Heart right ventricle (tissue), 16 donors: ENCODE measurements around the gene RCAN1. TPM values are rescaled to one million over a fixed set of nuclear protein-coding genes. Genes with fewer than 3 reads are reported as not detected.
"Not testable (repeated sequence)": the region's sequence is repeated elsewhere in the genome, so short reads cannot be mapped to it uniquely, and the experiment has no call there.

Experiments
- ATAC-seq, 8 donors: fragments of 200-7000 bp; cut with Tn5 transposase; one replicate each; pipeline ENCODE4 v1.9.1; 2020; ENCODE audit warnings: mild to moderate bottlenecking in 8 of 8, moderate library complexity in 8 of 8, moderate number of reproducible peaks in 1 of 8
- DNase-seq, 2 donors: peaks; one replicate each; pipeline ENCODE4 v3.0.0-alpha.2; 2020
- H3K27ac ChIP-seq, 10 donors: fragments of 200-600 bp; sonication (generic) in 2 of 10; one replicate each; pipeline versions ENCODE4 v1.5.0 to v1.8.0; 2020 to 2022; ENCODE audit warnings: mild to moderate bottlenecking in 3 of 10
- H3K27me3 ChIP-seq, 7 donors: fragments of 200-600 bp; one replicate each; pipeline ENCODE4 v1.8.0; 2021 to 2022; ENCODE audit warnings: mild to moderate bottlenecking in 2 of 7
- H3K36me3 ChIP-seq, 9 donors: fragments of 200-600 bp; sonication (generic) in 1 of 9; one replicate each; pipeline versions ENCODE4 v1.5.0 to v1.8.0; 2020 to 2022; ENCODE audit warnings: mild to moderate bottlenecking in 2 of 9
- H3K4me1 ChIP-seq, 9 donors: fragments of 200-600 bp; sonication (generic) in 1 of 9; one replicate each; pipeline versions ENCODE4 v1.5.0 to v1.8.0; 2020 to 2022; ENCODE audit warnings: mild to moderate bottlenecking in 4 of 9
- H3K4me3 ChIP-seq, 10 donors: fragments of 200-600 bp; sonication (generic) in 2 of 10; one replicate each; pipeline versions ENCODE4 v1.5.0 to v1.8.0; 2020 to 2022; ENCODE audit warnings: mild to moderate bottlenecking in 7 of 10, moderate library complexity in 2 of 10
- H3K9me3 ChIP-seq, 11 donors: fragments of 200-600 bp in 10 of 11; sonication (generic) in 2 of 11; one replicate each; pipeline versions ENCODE4 v1.5.0 to v1.8.0; 2013 to 2022; ENCODE audit warnings: mild to moderate bottlenecking in 2 of 11, control low read depth in 1 of 11, moderate library complexity in 1 of 11
- WGBS, 2 donors: extraction: QIAGEN DNeasy Blood & Tissue Kit; methylation state at CpG; one replicate each; pipeline ENCODE4 v1.1.7; 2013; ENCODE audit warnings: inconsistent platforms in 1 of 2; 5-methylcytosine and 5-hydroxymethylcytosine counted together
- intact Hi-C, 10 donors: fragments of 100-400 bp; cut with DNase I; formaldehyde crosslinking; loops; one replicate each; pipeline versions ENCODE4 v1.11.1 to v1.14.2; 2022
- polyA plus RNA-seq, 2 donors: library from polyadenylated mRNA; stranded (reverse); fragments of 200-250 nt; gene quantifications; one replicate each; pipeline ENCODE4 v1.2.3, GENCODE V29; 2013
- total RNA-seq, 10 donors: library from RNA; stranded (reverse); fragmentation: NEBNext Ultra II Directional in 3 of 10; extraction: Animal tissue kit (Norgen Biotek cat#: 25700) in 3 of 10; gene quantifications; one replicate each; pipeline versions ENCODE4 v1.2.1 to v1.2.4, GENCODE V29; 2021 to 2023
- TF ChIP-seq, protein P1 (sequence below), 9 donors: fragments of 200-600 bp; sonication (generic) in 2 of 9; IDR thresholded peaks; one replicate each; pipeline versions ENCODE4 v1.5.0 to v1.8.0; 2021 to 2022; ENCODE audit warnings: antibody characterized with exemption in 9 of 9, mild to moderate bottlenecking in 5 of 9, moderate library complexity in 1 of 9
- donor health status: Arrhythmogenic right ventricular cardiomyopathy.
- donor health status: ischemic (EF 13 %, LVEDD 7.1; RV severe dilation, severe dysfunction).
- donor health status: healthy with polysubstance abuse.
- donor health status: DM: no; HTN: yes; CAD: no.
- donor health status: DM: no; HTN: no; CAD: no.
- donor health status: ischemic (EF 25% LVEDD 6.9; RV normal size, moderate dysfunction).
- donor health status: ischemic (EF 25% LVEDD 5.7; RV mildly dilated, moderate dysfunction).
- donor health status: healthy.
- donor health status: DM: yes; HTN: yes; CAD: no.
- donor health status: Ischemic cardiomyopathy.
- donor health status: ischemic (EF 35%, LVEDD 5.7; RV mildly dilated, moderate dysfunction).
- donor health status: nonischemic (EF 11% LVEDD 7.7; RV severe dilation, severe dysfunction).
- donor health status: DM: yes; HTN: yes; CAD: no.
- donor health status: PGD.
- donor health status: ischemic (EF 29% LVEDD 5.4; RV normal size, mild dysfunction).
- donor health status: nonischemic (EF 23%, LVEDD 6.1; RV moderate dilation, normal function).

The RCAN1 gene
- total and polyA plus RNA-seq, 12 donors = 24.1 to 389 (median 60.1) TPM

DNA sequence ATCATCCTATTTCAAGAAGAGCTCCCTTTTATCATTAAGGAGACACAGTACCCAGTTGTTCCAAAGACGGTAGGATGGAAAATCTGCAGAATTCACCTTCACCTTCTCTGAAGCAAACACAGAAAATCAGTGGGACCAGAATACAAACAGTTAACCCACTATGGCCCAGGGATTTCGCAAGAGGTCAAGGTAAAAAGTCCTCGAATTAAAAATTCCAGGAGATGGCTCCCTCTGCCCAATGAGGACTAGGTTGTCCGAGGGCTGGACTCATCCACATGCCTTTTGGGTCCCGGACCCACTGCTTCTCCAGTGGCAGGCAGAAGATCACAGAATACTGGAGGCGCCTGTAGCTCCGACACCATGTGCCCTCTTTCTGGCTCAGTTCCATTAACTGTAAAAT lies 42.9 kb downstream of the RCAN1 start:
- H3K4me1 ChIP-seq = peaks cover 10 to 53% (median 34%) of the 10 kb centered on the region in 9 donors
- no peaks in the 10 kb centered on the region for H3K27me3 ChIP-seq
- H3K36me3 ChIP-seq = no peaks in the 10 kb centered on the region
- no peak for ATAC-seq
- 83 to 84% methylated on average over 7 of the region's 7 CpGs for WGBS, 2 donors
- peak overlapping the region in 1 of 10 donors; percentile 15 for H3K27ac ChIP-seq
- intact Hi-C loops = no loop called here
- TF ChIP-seq, protein P1, sequence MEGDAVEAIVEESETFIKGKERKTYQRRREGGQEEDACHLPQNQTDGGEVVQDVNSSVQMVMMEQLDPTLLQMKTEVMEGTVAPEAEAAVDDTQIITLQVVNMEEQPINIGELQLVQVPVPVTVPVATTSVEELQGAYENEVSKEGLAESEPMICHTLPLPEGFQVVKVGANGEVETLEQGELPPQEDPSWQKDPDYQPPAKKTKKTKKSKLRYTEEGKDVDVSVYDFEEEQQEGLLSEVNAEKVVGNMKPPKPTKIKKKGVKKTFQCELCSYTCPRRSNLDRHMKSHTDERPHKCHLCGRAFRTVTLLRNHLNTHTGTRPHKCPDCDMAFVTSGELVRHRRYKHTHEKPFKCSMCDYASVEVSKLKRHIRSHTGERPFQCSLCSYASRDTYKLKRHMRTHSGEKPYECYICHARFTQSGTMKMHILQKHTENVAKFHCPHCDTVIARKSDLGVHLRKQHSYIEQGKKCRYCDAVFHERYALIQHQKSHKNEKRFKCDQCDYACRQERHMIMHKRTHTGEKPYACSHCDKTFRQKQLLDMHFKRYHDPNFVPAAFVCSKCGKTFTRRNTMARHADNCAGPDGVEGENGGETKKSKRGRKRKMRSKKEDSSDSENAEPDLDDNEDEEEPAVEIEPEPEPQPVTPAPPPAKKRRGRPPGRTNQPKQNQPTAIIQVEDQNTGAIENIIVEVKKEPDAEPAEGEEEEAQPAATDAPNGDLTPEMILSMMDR (IDR thresholded peaks at IDR 0.05) = no peak
- H3K4me3 ChIP-seq = no peak overlapping the region
- no peak for DNase-seq
- peaks cover 0 to 5% (median 0%) of the 10 kb centered on the region in 11 donors for H3K9me3 ChIP-seq

DNA sequence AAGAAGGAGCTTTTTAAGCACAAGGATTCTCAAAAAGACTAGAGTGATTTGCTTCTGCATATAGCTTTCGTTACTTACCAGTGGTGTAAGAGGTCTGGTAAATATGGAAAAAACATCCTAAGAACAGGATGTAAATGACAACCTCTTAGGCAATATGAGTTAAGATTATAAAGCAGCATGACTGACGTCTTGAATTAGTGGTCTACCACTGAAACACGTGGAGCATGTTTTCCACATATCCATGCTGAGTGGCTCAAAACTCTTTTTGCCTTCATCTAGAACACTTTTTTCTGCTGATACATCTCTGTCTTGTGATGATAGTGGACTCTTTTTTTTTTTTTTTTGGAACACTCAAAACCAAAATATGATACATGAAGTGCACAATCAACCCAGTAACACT lies 44.6 kb downstream of the RCAN1 start:
- Histone ChIP-seq H3K27ac (peak overlapping the region in 4 of 10 donors; percentile 14 to 34 (median 26)), H3K4me1 (peaks cover 0 to 41% (median 21%) of the 10 kb centered on the region in 9 donors), H3K27me3 (no peaks in the 10 kb centered on the region), H3K4me3 (no peak overlapping the region), H3K9me3 (peaks cover 0 to 5% (median 0%) of the 10 kb centered on the region in 11 donors), H3K36me3 (peaks cover 0 to 4% (median 0%) of the 10 kb centered on the region in 9 donors)
- intact Hi-C loops = no loop called here
- peak in 1 of 8 donors; percentile 27 for ATAC-seq
- WGBS, 2 donors = 42 to 57% methylated on average over 3 of the region's 3 CpGs
- TF ChIP-seq, protein P1 (IDR thresholded peaks at IDR 0.05) = no peak
- no peak for DNase-seq

DNA sequence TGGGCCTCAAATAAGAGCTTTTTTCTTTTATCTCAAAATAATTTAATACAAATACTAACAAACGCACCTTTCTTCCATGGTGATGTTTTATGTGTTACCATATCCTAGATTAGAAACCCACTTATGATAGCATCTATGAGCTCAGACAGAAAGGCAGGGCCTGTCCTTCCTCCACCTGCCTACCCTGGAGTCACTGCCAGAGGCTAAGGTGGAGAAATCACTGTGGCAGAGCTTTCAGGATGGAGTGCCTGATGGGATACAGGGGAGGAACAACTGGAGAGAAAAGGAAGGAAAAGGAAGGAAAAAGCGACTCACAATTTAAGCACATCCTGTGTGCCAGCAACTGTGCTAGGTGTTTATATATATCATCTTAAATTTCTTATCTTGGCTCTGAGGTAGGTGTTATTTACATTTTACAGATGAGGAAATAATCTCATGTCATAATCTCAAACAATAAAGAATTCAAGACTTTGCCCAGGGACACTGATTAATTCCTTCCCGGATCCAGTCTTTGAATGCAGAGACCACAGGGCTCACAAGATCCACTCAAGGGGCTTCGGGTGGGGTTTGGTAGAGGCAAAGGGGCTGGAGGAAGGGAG lies 45.4 kb downstream of the RCAN1 start:
- Histone ChIP-seq H3K27me3 (no peaks in the 10 kb centered on the region), H3K4me3 (no peak overlapping the region), H3K36me3 (peaks cover 0 to 4% (median 0%) of the 10 kb centered on the region in 9 donors), H3K4me1 (peaks cover 0 to 40% (median 28%) of the 10 kb centered on the region in 9 donors), H3K27ac (peak overlapping the region in 5 of 10 donors; percentile 14 to 51 (median 29)), H3K9me3 (peaks cover 0 to 5% (median 0%) of the 10 kb centered on the region in 11 donors)
- WGBS, 2 donors = 85 to 87% methylated on average over 4 of the region's 4 CpGs
- no peak for ATAC-seq
- DNase-seq = no peak
- TF ChIP-seq, protein P1 (IDR thresholded peaks at IDR 0.05) = no peak
- intact Hi-C loops = no loop called here

DNA sequence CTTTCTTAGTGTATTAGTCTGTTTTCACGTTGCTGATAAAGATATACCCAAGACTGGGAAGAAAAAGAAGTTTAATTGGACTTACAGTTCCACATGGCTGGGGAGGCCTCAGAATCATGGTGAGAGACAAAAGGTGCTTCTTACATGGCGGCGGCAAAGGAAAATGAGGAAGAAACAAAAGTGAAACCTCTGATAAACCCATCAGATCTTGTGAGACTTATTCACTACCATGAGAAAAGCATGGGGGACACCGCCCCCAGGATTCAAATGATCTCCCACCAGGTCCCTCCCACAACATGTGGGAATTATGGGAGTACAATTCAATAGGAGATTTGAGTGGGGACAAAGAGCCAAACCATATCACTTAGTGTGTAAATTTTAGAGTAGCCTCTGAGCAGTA lies 46.1 kb downstream of the RCAN1 start:
- DNase-seq, intact Hi-C loops, H3K4me3 ChIP-seq, H3K27me3 ChIP-seq, H3K36me3 ChIP-seq, ATAC-seq, H3K9me3 ChIP-seq: not testable (repeated sequence)
- Histone ChIP-seq H3K27ac (peak overlapping the region in 1 of 10 donors; percentile 42), H3K4me1 (peaks cover 0 to 41% (median 28%) of the 10 kb centered on the region in 9 donors)
- 95 to 100% methylated on average over 4 of the region's 4 CpGs for WGBS, 2 donors

DNA sequence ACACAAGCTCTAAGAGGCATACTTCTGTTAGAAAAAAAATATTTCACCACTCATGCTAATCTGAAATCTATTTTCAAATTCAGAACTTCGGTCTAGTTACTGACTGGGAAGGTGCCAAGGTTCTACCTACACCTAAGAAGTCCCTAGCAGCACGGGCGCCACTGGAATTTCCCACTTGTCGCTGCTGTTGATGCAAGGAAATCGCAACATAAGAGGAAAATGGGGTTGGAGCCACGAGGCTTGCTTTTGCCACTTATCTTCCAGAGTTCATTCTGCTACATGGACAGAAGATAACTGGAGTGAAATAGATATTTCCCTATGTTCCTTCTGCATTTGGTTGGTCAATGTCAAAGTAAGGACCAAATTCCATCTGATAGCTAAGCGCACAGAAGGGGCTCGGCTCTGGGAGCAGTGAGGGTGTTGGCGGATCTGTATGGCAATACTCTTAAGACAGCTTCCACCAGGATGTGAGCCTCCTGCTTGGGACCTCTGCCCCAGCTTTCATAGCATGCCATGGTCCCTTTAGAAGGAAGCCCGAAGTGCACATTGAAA lies 47.2 kb downstream of the RCAN1 start:
- no peak for DNase-seq
- WGBS, 2 donors = 62 to 73% methylated on average over 10 of the region's 10 CpGs
- ATAC-seq = peak in 1 of 8 donors; percentile 40
- Histone ChIP-seq H3K4me1 (peaks cover 0 to 41% (median 28%) of the 10 kb centered on the region in 9 donors), H3K36me3 (peaks cover 0 to 4% (median 0%) of the 10 kb centered on the region in 9 donors), H3K4me3 (no peak overlapping the region), H3K9me3 (peaks cover 0 to 2% (median 0%) of the 10 kb centered on the region in 11 donors), H3K27ac (peak overlapping the region in 4 of 10 donors; percentile 14 to 61 (median 50)), H3K27me3 (no peaks in the 10 kb centered on the region)
- intact Hi-C loops = no loop called here
- TF ChIP-seq, protein P1 (IDR thresholded peaks at IDR 0.05) = no peak
